Thyroid gland (tissue), 4 donors: Measurements from ENCODE around the gene B3GNT8. TPM values are rescaled to one million over a fixed set of nuclear protein-coding genes. Genes with fewer than 3 reads are reported as not detected.

Source experiments
- DNase-seq, 2 donors: peaks; one replicate each; pipeline ENCODE4 v3.0.0-alpha.2; 2019
- H3K27ac ChIP-seq, 3 donors: fragments of 200-600 bp; sonication (generic); 1 replicate in 2 of 3; 2 replicates in 1 of 3; pipeline ENCODE4 v1.5.1; 2016 to 2019; ENCODE audit warnings: mild to moderate bottlenecking in 1 of 3, moderate library complexity in 1 of 3
- H3K27me3 ChIP-seq: fragments of 200-600 bp; sonication (generic); one replicate; pipeline ENCODE4 v1.5.1; 2019
- H3K36me3 ChIP-seq, 2 donors: fragments of 200-600 bp; sonication (generic); one replicate each; pipeline ENCODE4 v1.5.1; 2016 to 2019
- H3K4me1 ChIP-seq, 2 donors: fragments of 200-600 bp; sonication (generic); one replicate each; pipeline ENCODE4 v1.5.1; 2017 to 2019
- H3K4me3 ChIP-seq, 3 donors: fragments of 200-600 bp; sonication (generic); replicated peaks in 1 of 3; 1 replicate in 2 of 3; 2 replicates in 1 of 3; pipeline ENCODE4 v1.5.1; 2016; ENCODE audit warnings: mild to moderate bottlenecking in 1 of 3
- H3K9me3 ChIP-seq: fragments of 200-600 bp; sonication (generic); one replicate; pipeline ENCODE4 v1.5.1; 2017
- CTCF ChIP-seq, 6 experiments: fragments of 200-600 bp in 3 of 6; fragments of 450-650 bp in 3 of 6; sonication (generic) in 3 of 6; IDR thresholded peaks; one replicate each; pipeline ENCODE4 v1.5.1; 2016 to 2019; ENCODE audit warnings: antibody characterized with exemption in 6 of 6, mild to moderate bottlenecking in 2 of 6, inconsistent platforms in 1 of 6, moderate library complexity in 1 of 6
- POLR2A ChIP-seq, 2 donors: fragments of 450-650 bp; IDR thresholded peaks; one replicate each; pipeline ENCODE4 v1.6.1; 2017; ENCODE audit warnings: antibody characterized with exemption in 2 of 2, mild to moderate bottlenecking in 2 of 2, moderate library complexity in 1 of 2
- WGBS, 2 donors: methylation state at CpG; one replicate each; pipeline ENCODE4 v1.1.5; 2017; 5-methylcytosine and 5-hydroxymethylcytosine counted together
- intact Hi-C: fragments of 100-400 bp; cut with DNase I; formaldehyde crosslinking; loops from one replicate; pipeline ENCODE4 v1.15.1; 2023
- total RNA-seq, 4 donors: library from RNA; depleted of rRNA; stranded (reverse); fragments of >200 nt; gene quantifications; one replicate each; pipeline ENCODE4 v1.2.3, GENCODE V29; 2016

The B3GNT8 gene
- total RNA-seq, 4 donors from 2014 or later = 0.59 to 2.4 (median 1.4) TPM; not detected in 1

GRCh38 chr19:41456342-41456918, 29.3 kb upstream of the B3GNT8 start:
- intact Hi-C loops = loop anchor here (10.0 kb wide), 1 partner anchor 118 kb away; the partner anchor contains the start of gene CEACAM21
- no peaks in the 10 kb centered on the region for H3K36me3 ChIP-seq
- no peak for DNase-seq
- H3K4me1 ChIP-seq = peaks cover 0 to 6% of the 10 kb centered on the region in 2 donors
- peak overlapping the region in 2 of 3 donors; percentile 24 to 51 for H3K27ac ChIP-seq
- H3K9me3 ChIP-seq = no peaks in the 10 kb centered on the region
- no peak overlapping the region for H3K4me3 ChIP-seq
- 37 to 43% methylated on average over 7 of the region's 7 CpGs for WGBS, 2 donors
- H3K27me3 ChIP-seq = no peaks in the 10 kb centered on the region
- TF ChIP-seq POLR2A (IDR thresholded peaks at IDR 0.05) (no peak), CTCF (IDR thresholded peaks at IDR 0.05) (no peak)

GRCh38 chr19:41455936-41456335, 28.8 kb upstream of the B3GNT8 start:
- H3K4me1 ChIP-seq = peaks cover 0 to 6% of the 10 kb centered on the region in 2 donors
- H3K36me3 ChIP-seq = no peaks in the 10 kb centered on the region
- H3K4me3 ChIP-seq = no peak overlapping the region
- intact Hi-C loops = loop anchor here (10.0 kb wide), 1 partner anchor 119 kb away; the partner anchor contains the start of gene CEACAM21
- no peak for DNase-seq
- WGBS, 2 donors = 35 to 38% methylated on average over 2 of the region's 2 CpGs
- no peaks in the 10 kb centered on the region for H3K27me3 ChIP-seq
- H3K27ac ChIP-seq = peak overlapping the region in 2 of 3 donors; percentile 24 to 51
- TF ChIP-seq POLR2A (IDR thresholded peaks at IDR 0.05) = no peak
- no peak for TF ChIP-seq CTCF (IDR thresholded peaks at IDR 0.05)
- no peaks in the 10 kb centered on the region for H3K9me3 ChIP-seq

- no peak for DNase-seq
- H3K27me3 ChIP-seq = no peaks in the 10 kb centered on the region
- no peak for TF ChIP-seq POLR2A (IDR thresholded peaks at IDR 0.05)
- no peak for TF ChIP-seq CTCF (IDR thresholded peaks at IDR 0.05)
- H3K9me3 ChIP-seq = no peaks in the 10 kb centered on the region
- no peak overlapping the region for H3K27ac ChIP-seq
- peaks cover 0 to 10% of the 10 kb centered on the region in 2 donors for H3K4me1 ChIP-seq
- WGBS, 2 donors = 51 to 55% methylated on average over 6 of the region's 6 CpGs
- intact Hi-C loops = loop anchor here (10.0 kb wide), 1 partner anchor 122 kb away; the partner anchor contains the start of gene CEACAM21
- H3K36me3 ChIP-seq = no peaks in the 10 kb centered on the region
- H3K4me3 ChIP-seq = no peak overlapping the region
These were observed 25.6 kb upstream of the B3GNT8 start for GRCh38 chr19:41452584-41453275.

- Histone ChIP-seq H3K4me3 (no peak overlapping the region), H3K27me3 (no peaks in the 10 kb centered on the region), H3K4me1 (peaks cover 0 to 4% of the 10 kb centered on the region in 2 donors), H3K36me3 (no peaks in the 10 kb centered on the region), H3K9me3 (no peaks in the 10 kb centered on the region), H3K27ac (no peak overlapping the region)
- no peak for TF ChIP-seq POLR2A (IDR thresholded peaks at IDR 0.05)
- no peak for TF ChIP-seq CTCF (IDR thresholded peaks at IDR 0.05)
- intact Hi-C loops = loop anchor here (10.0 kb wide), 1 partner anchor 125 kb away; the partner anchor contains the start of gene CEACAM21
- 70 to 73% methylated on average over 3 of the region's 3 CpGs for WGBS, 2 donors
- no peak for DNase-seq
These were observed 22.6 kb upstream of the B3GNT8 start for GRCh38 chr19:41449865-41450178.
